GM20000 (cell line): ENCODE measurements around the gene GPR132.
"Not testable (repeated sequence)": the region's sequence is repeated elsewhere in the genome, so short reads cannot be mapped to it uniquely, and the experiment has no call there.

Experiments
- DNase-seq: peaks from one replicate; pipeline ENCODE4 v3.0.0; 2012; ENCODE audit warnings: low spot score
- TF ChIP-seq, protein P1 (sequence below): IDR thresholded peaks from 2 replicates; pipeline ENCODE4 v1.5.1; 2012; ENCODE audit warnings: mild to moderate bottlenecking, control low read depth; ENCODE audit errors: extremely low read depth, missing control alignments

The GPR132 gene

DNA sequence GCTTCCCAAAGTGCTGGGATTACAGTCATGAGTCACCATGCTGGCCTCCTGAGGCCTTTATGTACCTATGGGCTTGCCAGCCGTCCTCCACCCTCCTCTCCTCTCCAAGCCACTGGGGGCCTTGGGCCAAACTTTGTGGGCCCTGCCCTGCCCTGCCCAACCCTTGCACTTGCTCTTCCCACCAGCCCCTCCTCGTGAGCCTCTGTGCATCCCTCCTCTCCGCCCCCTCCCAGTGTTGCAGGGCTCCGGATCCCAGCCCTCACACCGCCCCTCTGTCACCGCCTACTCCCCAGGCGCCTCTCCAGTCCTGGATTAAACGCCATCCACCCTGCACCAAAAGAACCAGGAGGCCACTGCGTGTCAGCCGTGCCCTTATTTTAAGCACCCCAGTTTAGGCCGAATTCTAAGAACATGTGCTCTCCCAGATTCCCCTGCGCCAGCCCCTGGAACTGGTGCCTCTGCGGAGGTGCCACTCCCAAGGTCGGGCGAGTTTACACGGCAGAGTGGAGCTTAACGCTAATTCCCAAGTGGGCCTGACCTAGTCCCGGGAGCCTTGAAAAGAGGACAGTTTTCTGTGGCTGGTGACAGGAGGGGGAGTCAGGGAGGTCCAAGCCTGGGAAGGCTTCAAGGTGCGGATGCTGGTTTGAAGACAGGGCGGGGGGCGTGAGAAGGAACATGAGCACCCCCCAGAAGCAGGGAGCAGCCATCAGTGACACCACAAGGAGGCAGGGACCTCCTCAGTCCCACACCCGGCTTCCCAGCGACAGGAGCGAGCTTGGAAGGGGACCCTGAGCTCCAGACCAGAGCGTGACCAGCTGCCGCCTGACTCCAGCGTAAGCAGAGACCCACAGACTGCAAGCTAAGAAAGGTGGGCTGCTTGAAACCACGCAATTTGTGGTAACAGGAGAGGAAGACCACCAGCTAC is 23.1 kb downstream of the GPR132 start:
- TF ChIP-seq, protein P1, sequence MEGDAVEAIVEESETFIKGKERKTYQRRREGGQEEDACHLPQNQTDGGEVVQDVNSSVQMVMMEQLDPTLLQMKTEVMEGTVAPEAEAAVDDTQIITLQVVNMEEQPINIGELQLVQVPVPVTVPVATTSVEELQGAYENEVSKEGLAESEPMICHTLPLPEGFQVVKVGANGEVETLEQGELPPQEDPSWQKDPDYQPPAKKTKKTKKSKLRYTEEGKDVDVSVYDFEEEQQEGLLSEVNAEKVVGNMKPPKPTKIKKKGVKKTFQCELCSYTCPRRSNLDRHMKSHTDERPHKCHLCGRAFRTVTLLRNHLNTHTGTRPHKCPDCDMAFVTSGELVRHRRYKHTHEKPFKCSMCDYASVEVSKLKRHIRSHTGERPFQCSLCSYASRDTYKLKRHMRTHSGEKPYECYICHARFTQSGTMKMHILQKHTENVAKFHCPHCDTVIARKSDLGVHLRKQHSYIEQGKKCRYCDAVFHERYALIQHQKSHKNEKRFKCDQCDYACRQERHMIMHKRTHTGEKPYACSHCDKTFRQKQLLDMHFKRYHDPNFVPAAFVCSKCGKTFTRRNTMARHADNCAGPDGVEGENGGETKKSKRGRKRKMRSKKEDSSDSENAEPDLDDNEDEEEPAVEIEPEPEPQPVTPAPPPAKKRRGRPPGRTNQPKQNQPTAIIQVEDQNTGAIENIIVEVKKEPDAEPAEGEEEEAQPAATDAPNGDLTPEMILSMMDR = no peak
- DNase-seq = no peak

DNA sequence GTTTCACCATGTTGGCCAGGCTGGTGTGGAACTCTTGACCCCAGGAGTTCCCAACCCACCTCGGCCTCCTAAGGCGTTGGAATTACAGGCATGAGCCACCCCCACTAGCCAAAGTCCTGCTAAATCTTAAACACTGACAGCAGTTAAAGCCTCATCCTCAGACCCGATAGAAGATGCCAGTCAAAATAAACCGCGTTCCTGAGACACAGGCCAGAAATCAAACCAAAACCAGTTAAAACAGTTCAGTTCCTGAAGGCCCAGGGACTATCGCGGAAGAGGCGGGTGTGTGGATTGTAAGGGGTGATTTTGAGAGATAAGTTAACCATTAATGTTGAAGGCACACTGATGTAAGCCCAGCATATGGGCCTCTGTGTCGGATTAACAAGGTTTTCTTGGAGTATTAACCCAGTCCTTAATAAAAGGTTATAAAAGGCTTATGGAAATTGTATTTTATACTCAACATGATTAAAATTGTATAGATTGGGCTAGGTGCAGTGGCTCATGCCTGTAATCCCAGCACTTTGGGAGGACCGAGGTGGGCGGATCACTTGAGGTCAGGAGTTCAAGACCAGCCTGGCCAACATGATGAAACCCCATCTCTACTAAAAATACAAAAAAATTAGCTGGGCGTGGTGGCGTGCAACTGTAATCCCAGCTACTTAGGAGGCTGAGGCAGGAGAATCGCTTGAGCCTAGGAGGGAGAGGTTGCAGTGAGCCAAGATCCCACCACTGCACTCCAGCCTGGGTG is 25.6 kb downstream of the GPR132 start:
- TF ChIP-seq, protein P1 = no peak
- no peak for DNase-seq

DNA sequence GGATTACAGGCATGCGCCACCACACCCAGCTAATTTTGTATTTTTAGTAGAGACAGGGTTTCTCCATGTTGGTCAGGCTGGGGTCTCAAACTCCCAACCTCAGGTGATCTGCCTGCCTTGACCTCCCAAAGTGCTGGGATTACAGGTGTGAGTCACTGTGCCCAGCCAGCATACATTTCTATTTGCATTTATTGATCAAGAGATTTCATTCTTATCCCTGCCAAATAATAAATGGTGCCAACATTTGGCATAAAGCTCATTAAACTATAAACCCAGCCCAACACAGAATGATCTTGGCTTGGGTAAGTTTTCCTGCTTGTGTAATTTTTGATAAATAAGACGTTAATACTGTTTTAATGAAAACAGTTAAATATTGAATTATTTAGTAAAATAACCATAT is 29.6 kb downstream of the GPR132 start:
- DNase-seq = not testable (repeated sequence)

DNA sequence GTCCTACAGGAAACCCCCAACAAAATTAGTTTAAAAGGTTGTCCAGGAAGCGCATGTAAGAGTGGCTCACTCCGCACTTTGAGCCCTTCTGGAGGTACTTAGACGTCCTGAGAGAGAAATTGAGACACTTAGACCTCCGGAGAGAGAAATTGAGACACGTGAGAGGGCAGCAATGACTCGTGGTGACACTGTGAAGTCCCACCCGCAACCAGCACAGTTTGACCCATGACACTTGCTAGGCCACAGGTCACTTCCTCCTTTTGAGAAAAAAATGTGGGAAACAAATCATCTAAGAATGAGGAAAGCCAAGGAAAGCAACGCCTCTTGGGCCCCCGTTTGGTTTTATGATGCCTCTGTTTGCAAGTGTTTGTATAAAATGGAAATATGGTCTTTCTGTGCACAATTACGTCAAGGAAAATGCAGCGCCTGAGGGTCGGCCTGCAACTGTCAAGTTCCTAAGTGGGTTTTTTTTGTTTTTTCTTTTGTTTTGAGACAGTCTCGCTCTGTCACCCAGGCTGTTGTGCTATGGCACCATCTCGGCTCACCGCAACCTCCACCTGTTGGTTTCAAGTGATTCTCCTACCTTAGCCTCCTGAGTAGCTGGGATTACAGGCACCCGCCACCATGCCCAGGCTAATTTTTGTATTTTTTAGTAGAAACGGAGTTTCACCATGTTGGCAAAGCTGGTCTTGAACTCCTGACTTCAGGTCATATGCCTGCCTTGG is 30.8 kb downstream of the GPR132 start:
- TF ChIP-seq, protein P1 = no peak
- DNase-seq = no peak

DNA sequence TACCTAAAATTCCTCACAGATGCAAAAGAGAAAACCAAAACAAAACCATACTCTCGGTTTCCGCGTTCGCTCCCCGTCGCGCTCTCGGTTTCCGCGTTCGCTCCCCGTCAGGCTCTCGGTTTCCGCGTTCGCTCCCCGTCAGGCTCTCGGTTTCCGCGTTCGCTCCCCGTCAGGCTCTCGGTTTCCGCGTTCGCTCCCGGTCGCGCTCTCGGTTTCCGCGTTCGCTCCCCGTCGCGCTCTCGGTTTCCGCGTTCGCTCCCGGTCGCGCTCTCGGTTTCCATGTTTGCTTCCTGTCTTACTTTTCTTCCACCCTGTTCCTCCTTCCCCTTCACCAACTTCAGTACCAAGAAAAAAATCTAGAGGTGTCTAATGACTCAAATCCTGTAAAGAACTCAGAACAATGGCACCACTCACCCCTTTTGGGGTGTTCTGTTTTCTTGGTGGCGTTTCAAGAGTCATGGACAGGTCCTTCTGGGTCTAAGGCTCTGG is 31.8 kb downstream of the GPR132 start:
- not testable (repeated sequence) for DNase-seq

DNA sequence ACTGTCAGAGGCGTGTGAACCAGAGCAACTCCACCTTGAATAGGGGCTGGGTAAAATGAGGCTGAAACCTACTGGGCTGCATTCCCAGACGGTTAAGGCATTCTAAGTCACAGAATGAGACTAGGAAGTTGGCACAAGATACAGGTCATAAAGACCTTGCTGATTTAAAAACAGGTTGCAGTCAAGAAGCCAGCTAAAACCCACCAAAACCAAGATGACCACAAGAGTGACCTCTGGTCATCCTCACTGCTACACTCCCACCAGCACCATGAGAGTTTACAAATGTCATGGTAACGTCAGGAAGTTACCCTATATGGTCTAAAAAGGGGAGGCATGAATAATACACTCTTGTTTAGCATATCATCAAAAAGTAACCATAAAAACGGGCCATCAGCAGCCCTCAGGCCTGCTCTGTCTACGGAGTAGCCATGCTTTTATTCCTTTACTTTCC is 32.8 kb downstream of the GPR132 start:
- DNase-seq = not testable (repeated sequence)

DNA sequence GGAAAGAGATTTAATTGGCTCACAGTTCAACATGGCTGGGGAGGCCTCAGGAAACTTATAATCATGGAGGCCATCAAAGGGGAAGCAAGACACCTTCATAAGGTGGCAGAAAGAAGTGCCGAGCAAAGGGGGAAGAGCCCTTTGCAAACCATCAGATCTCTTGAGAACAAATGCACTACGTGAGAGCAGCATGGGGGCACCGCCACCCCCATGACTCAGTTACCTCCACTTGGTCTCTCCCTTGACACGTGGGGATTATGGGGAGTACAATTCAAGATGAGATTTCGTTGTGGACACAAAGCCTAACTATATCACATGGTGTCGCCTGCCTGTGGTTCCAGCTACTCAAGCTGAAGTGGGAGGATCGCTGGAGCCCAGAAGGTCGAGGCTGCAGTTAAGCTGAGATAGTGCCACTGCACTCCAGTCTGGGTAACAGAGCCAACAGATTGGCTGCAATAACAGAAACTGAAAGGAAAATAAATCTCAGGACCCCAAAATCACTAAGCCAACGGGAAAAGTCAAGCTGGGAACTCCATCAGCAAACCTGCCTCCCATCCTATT is 34.3 kb downstream of the GPR132 start:
- TF ChIP-seq, protein P1 = no peak
- no peak for DNase-seq

DNA sequence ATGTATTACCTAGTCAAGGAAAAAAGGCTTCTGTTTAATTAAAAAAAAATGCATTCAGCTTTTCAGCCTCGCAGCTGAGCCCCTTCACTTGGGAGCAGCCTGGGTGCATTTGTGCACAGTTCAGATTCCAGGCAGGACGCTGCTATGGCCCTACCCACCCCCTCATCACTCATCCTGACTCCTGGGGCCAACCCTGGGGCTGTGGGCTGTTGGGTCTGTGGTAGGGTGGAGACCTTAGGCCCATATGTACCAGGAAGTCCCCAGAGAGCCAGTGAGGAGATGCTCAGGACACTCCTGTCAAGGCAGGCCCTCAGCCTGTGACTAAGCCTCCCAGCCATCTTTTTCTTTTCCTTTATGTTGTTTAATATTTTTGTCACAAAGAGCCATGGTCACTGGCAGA is 35.0 kb downstream of the GPR132 start:
- no peak for DNase-seq
- TF ChIP-seq, protein P1 = no peak
